Right renal cortex interstitium (tissue), 3 donors: ENCODE results near the gene DDX25. TPM values are rescaled to one million over a fixed set of nuclear protein-coding genes. Genes with fewer than 3 reads are reported as not detected.
"Not testable (repeated sequence)": the region's sequence is repeated elsewhere in the genome, so short reads cannot be mapped to it uniquely, and the experiment has no call there.

ENCODE experiments used
- DNase-seq, 3 donors: peaks; one replicate each; pipeline ENCODE4 v3.0.0-alpha.2; 2013; ENCODE audit warnings: low read depth in 3 of 3, low spot score in 2 of 3
- polyA plus RNA-seq, 3 donors: library from polyadenylated mRNA; unstranded; fragments of 120-200 nt; gene quantifications; one replicate each; pipeline ENCODE4 v1.2.1, GENCODE V29; 2013; ENCODE audit not compliant: insufficient read length in 3 of 3

Gene DDX25
- polyA plus RNA-seq, 3 donors: 3.9 to 4.8 (median 4.5) TPM

- DNase-seq: peak; percentile 64 to 78 (median 67)
Measured at GRCh38 chr11:125902927-125903710, 1.2 kb upstream of the DDX25 start, which contains the start of gene PUS3. PUS3 (minus strand) TSS chr11:125903206; CDS start chr11:125896284, 6,922 bp downstream.

GRCh38 chr11:125904678-125905077 lies 370 bp downstream of the DDX25 start:
- no peak for DNase-seq

DNA sequence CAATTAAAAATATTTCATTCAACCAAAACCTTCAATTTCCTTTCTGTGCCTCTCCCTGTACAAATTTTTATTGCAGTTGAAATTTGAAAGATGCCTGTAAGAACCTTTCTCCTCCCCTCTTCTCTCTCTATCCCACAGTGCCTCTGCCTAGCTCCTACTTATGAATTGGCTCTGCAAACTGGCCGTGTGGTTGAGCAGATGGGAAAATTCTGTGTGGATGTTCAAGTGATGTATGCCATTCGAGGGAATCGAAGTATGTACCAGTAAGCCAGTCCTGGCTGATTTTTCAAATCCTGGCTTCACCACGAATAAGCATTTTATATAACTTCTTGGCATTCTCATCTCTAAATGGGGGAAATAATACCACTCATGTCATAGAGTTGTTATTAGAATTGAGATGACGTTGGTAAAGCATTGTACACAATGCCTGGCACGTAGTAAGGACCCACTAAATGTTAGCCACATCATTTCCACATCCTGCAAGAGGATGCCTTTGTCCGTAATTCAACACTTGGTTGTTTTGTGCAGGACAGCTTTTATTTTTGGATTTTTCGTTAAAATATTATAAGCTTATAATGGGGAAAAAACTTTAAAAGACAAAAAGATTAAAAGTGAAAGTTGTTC lies 6.0 kb downstream of the DDX25 start:
- no peak for DNase-seq

- DNase-seq: not testable (repeated sequence)
Measured at GRCh38 chr11:125914601-125915000, 10.3 kb downstream of the DDX25 start.

GRCh38 chr11:125916683-125917347 lies 12.5 kb downstream of the DDX25 start:
- DNase-seq: no peak

GRCh38 chr11:125918140-125918840 lies 14.0 kb downstream of the DDX25 start:
- DNase-seq: no peak

- no peak for DNase-seq
Measured at GRCh38 chr11:125921042-125921441, 16.7 kb downstream of the DDX25 start.

DNA sequence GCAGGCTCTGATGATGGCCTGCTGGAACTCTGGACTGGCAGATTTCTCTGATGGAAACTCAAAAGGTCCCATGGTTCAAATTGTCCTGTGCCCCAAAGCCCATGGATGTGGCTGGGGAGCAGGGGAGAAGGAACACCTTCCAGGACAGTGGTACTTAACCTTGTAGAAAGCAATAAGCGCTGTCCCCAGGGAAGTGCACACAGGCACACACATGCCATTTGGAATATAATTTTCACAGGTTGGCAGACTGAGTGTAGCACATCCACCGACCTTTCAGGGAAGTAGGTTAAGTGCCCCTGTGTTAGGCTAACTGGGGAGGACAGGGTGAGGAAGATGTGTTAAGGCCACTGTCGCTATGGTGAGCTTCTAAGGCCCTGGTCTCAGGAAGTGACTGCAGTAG lies 17.8 kb downstream of the DDX25 start:
- no peak for DNase-seq

DNA sequence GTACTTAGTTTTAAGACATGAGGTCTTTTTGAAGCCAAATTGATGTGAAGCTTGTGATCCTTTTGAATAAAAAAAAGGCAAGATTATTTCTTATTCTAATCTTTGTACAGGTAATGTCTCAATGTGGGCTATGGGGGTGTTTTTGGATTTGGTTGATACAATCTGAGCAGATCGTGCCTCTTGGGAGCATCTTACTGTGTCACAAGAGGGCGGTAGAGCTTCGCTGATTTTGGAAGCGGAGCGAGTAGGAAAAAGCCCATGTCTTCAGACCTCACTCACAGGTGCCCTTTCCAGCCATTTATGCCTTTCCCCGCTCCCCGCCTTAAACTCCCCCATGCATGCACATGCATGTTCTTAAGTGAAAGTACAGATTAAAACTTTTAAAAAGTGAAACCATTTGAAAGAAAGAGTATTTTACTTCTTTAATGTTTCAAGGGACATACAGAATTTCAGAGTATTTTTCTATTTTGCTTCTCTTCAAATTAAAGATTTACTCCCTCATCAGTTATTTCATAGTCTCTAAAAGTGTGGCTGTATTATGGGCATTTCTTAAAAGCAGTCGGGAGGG lies 18.8 kb downstream of the DDX25 start:
- peak; percentile 47 to 70 (median 70) for DNase-seq

DNA sequence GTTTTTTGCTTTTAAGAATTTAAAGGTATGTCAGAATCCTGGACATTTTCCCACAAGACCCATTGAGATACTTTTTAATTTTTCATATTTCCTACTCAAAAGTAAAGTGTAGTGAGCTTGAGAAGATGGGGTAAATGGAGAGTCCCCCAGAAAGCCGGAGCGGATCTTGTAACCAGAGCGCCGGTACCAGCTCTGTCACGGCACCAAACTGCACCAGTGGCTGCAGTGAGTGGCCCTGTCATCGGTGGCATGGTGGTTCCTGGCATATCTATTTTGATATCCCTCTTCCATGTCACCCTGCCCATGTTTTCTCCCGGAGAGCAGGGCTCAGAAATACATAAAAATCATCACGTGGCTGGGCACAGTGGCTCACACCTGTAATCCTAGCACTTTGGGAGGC lies 19.3 kb downstream of the DDX25 start:
- DNase-seq: no peak

DNA sequence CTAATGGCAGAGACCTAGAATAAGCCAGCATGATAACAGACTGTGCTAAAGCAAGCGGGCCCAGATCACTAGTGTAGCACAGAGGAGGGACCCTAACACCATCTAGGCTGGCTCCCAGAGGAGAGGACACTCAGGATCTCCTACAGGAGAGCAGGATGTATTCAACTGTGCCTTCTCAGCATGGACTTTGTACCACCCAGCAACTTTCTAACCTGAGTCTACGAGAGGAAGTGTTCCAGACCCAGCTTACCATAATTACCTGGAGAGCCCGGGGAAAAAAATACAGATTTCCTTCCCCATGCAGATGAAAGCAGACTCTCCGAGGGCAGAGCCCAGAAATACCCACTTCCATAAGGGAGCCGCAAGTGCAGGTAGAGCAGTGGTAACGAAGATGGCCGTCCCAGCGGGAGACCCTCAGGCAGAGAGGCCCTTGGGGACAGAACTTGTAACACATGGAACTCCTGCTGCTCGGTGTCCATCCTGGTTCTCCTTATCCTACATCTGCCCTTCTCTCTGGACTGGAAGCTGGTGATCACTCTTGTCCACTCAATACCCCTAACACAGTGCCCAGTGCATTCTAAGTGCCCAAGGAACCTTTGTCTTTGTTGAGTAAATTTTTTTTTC lies 20.2 kb downstream of the DDX25 start:
- no peak for DNase-seq

- DNase-seq: no peak
Measured at GRCh38 chr11:125925247-125925740, 21.0 kb downstream of the DDX25 start.

- DNase-seq: no peak
Measured at GRCh38 chr11:125925804-125926203, 21.5 kb downstream of the DDX25 start.

- no peak for DNase-seq
Measured at GRCh38 chr11:125926682-125927081, 22.4 kb downstream of the DDX25 start.

DNA sequence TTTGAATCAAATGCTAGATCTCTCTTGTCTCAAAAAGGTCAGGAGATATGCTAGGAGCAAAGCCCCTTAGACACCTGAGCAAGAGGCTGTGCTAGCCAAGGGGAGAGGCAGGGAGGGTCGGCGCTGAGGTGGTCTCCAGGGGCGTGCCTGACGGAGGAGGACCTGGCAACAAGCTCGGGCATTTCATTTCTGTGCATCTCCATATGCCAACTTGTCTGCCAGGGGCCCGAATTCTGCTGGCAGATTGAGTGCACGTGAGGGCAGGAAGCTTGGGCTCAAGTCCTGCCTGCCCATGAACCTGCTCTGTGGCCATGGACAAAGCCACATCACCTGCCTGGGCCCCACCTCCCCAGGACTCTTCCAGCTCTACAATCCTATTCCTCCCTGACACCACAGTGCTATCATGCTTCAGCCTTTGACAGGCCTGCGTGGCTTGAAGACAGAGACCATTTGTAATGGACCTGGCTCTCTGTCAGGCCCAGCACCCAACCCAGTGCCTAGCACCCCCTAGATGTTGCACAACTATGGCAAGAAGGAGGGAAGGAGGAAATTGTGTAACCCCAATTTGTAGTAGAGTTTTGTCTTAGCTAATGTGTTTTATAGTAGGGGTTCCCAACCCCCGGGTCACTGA lies 25.3 kb downstream of the DDX25 start:
- no peak for DNase-seq

GRCh38 chr11:125930076-125930450 lies 25.8 kb downstream of the DDX25 start:
- no peak for DNase-seq

- DNase-seq: no peak
Measured at GRCh38 chr11:125931116-125931515, 26.8 kb downstream of the DDX25 start.

GRCh38 chr11:125931668-125932067 lies 27.4 kb downstream of the DDX25 start:
- DNase-seq: no peak

DNA sequence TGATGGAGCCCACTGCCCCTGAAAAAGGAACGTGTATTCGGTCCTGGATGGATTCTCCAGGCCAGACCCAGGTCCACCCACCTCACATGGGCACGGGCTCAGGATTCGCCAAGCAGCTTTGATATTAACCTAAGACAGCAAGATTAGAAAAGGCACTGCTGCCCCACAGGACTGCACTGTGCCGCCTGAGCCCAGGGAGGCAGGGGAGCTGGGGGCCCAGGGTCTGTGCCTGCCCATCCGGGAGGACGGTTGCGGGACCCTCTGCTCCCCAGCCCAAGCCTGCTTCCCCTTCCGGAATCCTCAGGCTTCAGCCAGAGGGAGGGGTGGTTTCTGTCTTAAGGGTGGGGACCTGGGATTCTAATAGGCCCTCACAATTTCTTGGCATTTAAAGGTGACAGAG lies 28.0 kb downstream of the DDX25 start:
- DNase-seq: no peak
